Heart left ventricle (tissue), 16 donors: Measurements from ENCODE around the gene MKI67. TPM values are rescaled to one million over a fixed set of nuclear protein-coding genes. Genes with fewer than 3 reads are reported as not detected.

Source experiments
- ATAC-seq, 4 donors: fragments of 200-7000 bp; cut with Tn5 transposase; one replicate each; pipeline ENCODE4 v1.9.1; 2020 to 2022; ENCODE audit warnings: moderate library complexity in 4 of 4, mild to moderate bottlenecking in 3 of 4, moderate number of reproducible peaks in 1 of 4
- DNase-seq, 5 donors: peaks; one replicate each; pipeline ENCODE4 v3.0.0-alpha.2; 2020
- H3K27ac ChIP-seq, 12 donors: fragments of 200-600 bp; sonication (generic) in 4 of 12; one replicate each; pipeline versions ENCODE4 v1.5.0 to v1.8.0; 2016 to 2022; ENCODE audit warnings: mild to moderate bottlenecking in 2 of 12
- H3K27me3 ChIP-seq, 9 donors: fragments of 200-600 bp; sonication (generic) in 2 of 9; one replicate each; pipeline versions ENCODE4 v1.5.1 to v1.8.0; 2016 to 2022; ENCODE audit warnings: mild to moderate bottlenecking in 3 of 9
- H3K36me3 ChIP-seq, 9 donors: fragments of 200-600 bp; sonication (generic) in 2 of 9; one replicate each; pipeline versions ENCODE4 v1.5.0 to v1.8.0; 2018 to 2022; ENCODE audit warnings: mild to moderate bottlenecking in 2 of 9
- H3K4me1 ChIP-seq, 12 donors: fragments of 200-600 bp; sonication (generic) in 4 of 12; one replicate each; pipeline versions ENCODE4 v1.5.0 to v1.8.0; 2016 to 2022; ENCODE audit warnings: mild to moderate bottlenecking in 3 of 12
- H3K4me3 ChIP-seq, 12 donors: fragments of 200-600 bp; sonication (generic) in 4 of 12; one replicate each; pipeline versions ENCODE4 v1.5.0 to v1.8.0; 2017 to 2022; ENCODE audit warnings: mild to moderate bottlenecking in 9 of 12, moderate library complexity in 4 of 12
- H3K9me3 ChIP-seq, 12 donors: fragments of 200-600 bp; sonication (generic) in 4 of 12; one replicate each; pipeline versions ENCODE4 v1.5.0 to v1.8.0; 2016 to 2022; ENCODE audit warnings: mild to moderate bottlenecking in 1 of 12
- CTCF ChIP-seq, 12 donors: fragments of 200-600 bp; sonication (generic) in 4 of 12; IDR thresholded peaks; one replicate each; pipeline versions ENCODE4 v1.5.0 to v1.8.0; 2018 to 2022; ENCODE audit warnings: antibody characterized with exemption in 12 of 12, mild to moderate bottlenecking in 5 of 12
- POLR2A ChIP-seq, 2 donors: fragments of 450-650 bp; IDR thresholded peaks; one replicate each; pipeline ENCODE4 v1.6.1; 2017; ENCODE audit warnings: antibody characterized with exemption in 2 of 2, mild to moderate bottlenecking in 2 of 2, moderate library complexity in 2 of 2
- WGBS, 4 donors: extraction: QIAGEN DNeasy Blood & Tissue Kit in 2 of 4; methylation state at CpG; one replicate each; pipeline versions ENCODE4 v1.1.5 to v1.1.7; 2013 to 2018; 5-methylcytosine and 5-hydroxymethylcytosine counted together
- intact Hi-C, 10 donors: fragments of 100-400 bp; cut with DNase I; formaldehyde crosslinking; loops; one replicate each; pipeline versions ENCODE4 v1.11.1 to v1.14.2; 2022
- polyA plus RNA-seq, 2 donors: library from polyadenylated mRNA; stranded (reverse); fragments of 200-250 nt; gene quantifications; one replicate each; pipeline ENCODE4 v1.2.3, GENCODE V29; 2013
- total RNA-seq, 9 donors: library from RNA; depleted of rRNA in 2 of 9; stranded (reverse); fragments of >200 nt in 2 of 9; fragmentation: NEBNext Ultra II Directional in 3 of 9; extraction: Animal tissue kit (Norgen Biotek cat#: 25700) in 3 of 9; gene quantifications; one replicate each; pipeline versions ENCODE4 v1.1.0 to v1.2.4, GENCODE V29; 2016 to 2023
- donor health status: ischemic (EF 13 %, LVEDD 7.1; RV severe dilation, severe dysfunction).
- donor health status: healthy with polysubstance abuse.
- donor health status: DM: no; HTN: yes; CAD: no.
- donor health status: DM: no; HTN: no; CAD: no.
- donor health status: ischemic (EF 25% LVEDD 6.9; RV normal size, moderate dysfunction).
- donor health status: ischemic (EF 25% LVEDD 5.7; RV mildly dilated, moderate dysfunction).
- donor health status: healthy.
- donor health status: DM: yes; HTN: yes; CAD: no.
- donor health status: ischemic (EF 35%, LVEDD 5.7; RV mildly dilated, moderate dysfunction).
- donor health status: nonischemic (EF 11% LVEDD 7.7; RV severe dilation, severe dysfunction).
- donor health status: DM: yes; HTN: yes; CAD: no.
- donor health status: PGD.
- donor health status: ischemic (EF 29% LVEDD 5.4; RV normal size, mild dysfunction).
- donor health status: nonischemic (EF 23%, LVEDD 6.1; RV moderate dilation, normal function).

The MKI67 gene
- total and polyA plus RNA-seq, 11 donors = 0.04 to 27.9 (median 0.52) TPM

DNA sequence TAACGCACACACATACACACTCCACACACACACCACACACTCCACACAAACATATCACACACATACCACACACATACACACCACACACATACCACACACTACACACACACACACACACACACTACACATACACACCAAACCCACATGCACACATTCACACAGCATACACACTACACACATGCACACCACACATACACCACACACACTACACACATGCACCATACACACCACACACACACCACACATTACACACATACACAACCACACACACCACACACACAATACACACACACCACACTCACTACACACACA lies 66.3 kb downstream of the MKI67 start:
- ATAC-seq = no peak
- H3K27me3 ChIP-seq = no peaks in the 10 kb centered on the region
- H3K9me3 ChIP-seq = no peaks in the 10 kb centered on the region
- peaks cover 0 to 73% (median 26%) of the 10 kb centered on the region in 12 donors for H3K4me1 ChIP-seq
- TF ChIP-seq POLR2A (IDR thresholded peaks at IDR 0.05) (no peak), CTCF (IDR thresholded peaks at IDR 0.05) (no peak)
- H3K27ac ChIP-seq = no peak overlapping the region
- 60 to 100% (median 97%) methylated on average over 1 of the region's 1 CpG for WGBS, 4 donors
- no peak overlapping the region for H3K4me3 ChIP-seq
- peaks cover 0 to 72% (median 35%) of the 10 kb centered on the region in 9 donors for H3K36me3 ChIP-seq
- intact Hi-C loops = loop anchor here in 3 of 10 donors (5.0 to 10.0 kb wide), 2 partner anchors 45 to 153 kb away; partner anchors contain the start of gene PTPRE (in 1 of the 3)
- DNase-seq = no peak

- H3K4me1 ChIP-seq = peaks cover 0 to 73% (median 25%) of the 10 kb centered on the region in 12 donors
- H3K27me3 ChIP-seq = no peaks in the 10 kb centered on the region
- DNase-seq (peak in 2 of 5 donors; percentile 6 to 17), ATAC-seq (no peak)
- intact Hi-C loops = no loop called here
- H3K4me3 ChIP-seq = no peak overlapping the region
- TF ChIP-seq CTCF (IDR thresholded peaks at IDR 0.05) (no peak), POLR2A (IDR thresholded peaks at IDR 0.05) (no peak)
- peaks cover 0 to 74% (median 35%) of the 10 kb centered on the region in 9 donors for H3K36me3 ChIP-seq
- no peaks in the 10 kb centered on the region for H3K9me3 ChIP-seq
- H3K27ac ChIP-seq = peak overlapping the region in 1 of 12 donors; percentile 12
- WGBS, 4 donors = 84 to 91% (median 89%) methylated on average over 14 to 15 of the region's 15 CpGs
Observed at GRCh38 chr10:128059266-128059981, 66.8 kb downstream of the MKI67 start.

DNA sequence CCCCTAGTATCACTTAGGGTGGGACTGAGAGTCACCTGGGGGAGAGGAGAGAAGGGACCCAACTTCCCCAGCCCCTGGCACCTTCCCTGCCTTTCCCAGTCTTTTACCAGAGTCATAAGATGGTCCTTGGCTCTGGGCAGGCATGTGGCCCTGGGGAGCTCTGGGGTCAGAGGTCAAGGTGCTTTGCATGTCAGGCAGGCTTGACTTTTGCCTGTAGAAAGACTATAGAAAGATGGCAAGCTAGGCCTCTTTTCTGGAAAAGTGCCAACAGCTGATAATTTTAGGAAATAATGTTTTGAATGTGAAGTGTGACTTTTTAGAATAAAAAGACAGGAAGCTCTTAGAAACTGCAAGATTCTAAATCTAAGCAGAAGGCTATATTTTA lies 67.5 kb downstream of the MKI67 start:
- Histone ChIP-seq H3K9me3 (no peaks in the 10 kb centered on the region), H3K4me1 (peaks cover 0 to 69% (median 18%) of the 10 kb centered on the region in 12 donors), H3K27ac (peak overlapping the region in 1 of 12 donors; percentile 12), H3K36me3 (peaks cover 0 to 80% (median 35%) of the 10 kb centered on the region in 9 donors), H3K27me3 (no peaks in the 10 kb centered on the region), H3K4me3 (no peak overlapping the region)
- DNase-seq = peak in 1 of 5 donors; percentile 14
- ATAC-seq = no peak
- TF ChIP-seq CTCF (IDR thresholded peaks at IDR 0.05) (no peak), POLR2A (IDR thresholded peaks at IDR 0.05) (no peak)
- intact Hi-C loops = no loop called here

GRCh38 chr10:128058106-128058749 lies 68.0 kb downstream of the MKI67 start:
- DNase-seq (peak in 2 of 5 donors; percentile 10 to 15), ATAC-seq (no peak)
- TF ChIP-seq CTCF (IDR thresholded peaks at IDR 0.05) (no peak), POLR2A (IDR thresholded peaks at IDR 0.05) (no peak)
- intact Hi-C loops = no loop called here
- peak overlapping the region in 1 of 12 donors; percentile 12 for H3K27ac ChIP-seq
- H3K9me3 ChIP-seq = no peaks in the 10 kb centered on the region
- peaks cover 0 to 69% (median 14%) of the 10 kb centered on the region in 12 donors for H3K4me1 ChIP-seq
- no peak overlapping the region for H3K4me3 ChIP-seq
- no peaks in the 10 kb centered on the region for H3K27me3 ChIP-seq
- WGBS, 4 donors = 86 to 99% (median 94%) methylated on average over 9 of the region's 9 CpGs
- H3K36me3 ChIP-seq = peaks cover 0 to 84% (median 38%) of the 10 kb centered on the region in 9 donors
